B cell (primary cell): ENCODE results near the gene ARHGEF10L. TPM values are rescaled to one million over a fixed set of nuclear protein-coding genes. Genes with fewer than 3 reads are reported as not detected.

ENCODE experiments used
- ATAC-seq: fragments of 200-7000 bp; cut with Tn5 transposase; one replicate; pipeline ENCODE4 v1.10.0; 2021; ENCODE audit warnings: low read depth, mild to moderate bottlenecking, moderate number of reproducible peaks, moderate library complexity
- CTCF ChIA-PET: fragments of 350-600 bp; sonication (Branson Sonifier 250); formaldehyde crosslinking; loops from one replicate; lab custom pipeline; 2021; ENCODE audit warnings: antibody characterized with exemption, inconsistent platforms; lab: Charles Lee
- POLR2A ChIA-PET: fragments of 350-600 bp; sonication (Branson Sonifier 250); formaldehyde crosslinking; loops from one replicate; lab custom pipeline; 2021; ENCODE audit warnings: antibody characterized with exemption; lab: Charles Lee
- DNase-seq: peaks from one replicate; pipeline ENCODE4 v3.0.0; 2013
- H2AFZ ChIP-seq: 2 replicates; pipeline ENCODE4 v1.6.1; 2012; ENCODE audit warnings: mild to moderate bottlenecking, low read depth, low read length; ENCODE audit not compliant: insufficient read depth, poor library complexity, severe bottlenecking
- H3K27ac ChIP-seq, 2 donors: 1 replicate in 1 of 2; 2 replicates in 1 of 2; pipeline ENCODE4 v1.5.1; 2012 to 2013; ENCODE audit warnings: low read length in 2 of 2, mild to moderate bottlenecking in 2 of 2, moderate library complexity in 1 of 2
- H3K27me3 ChIP-seq, 4 experiments: fragments of 200-600 bp in 1 of 4; sonication (generic) in 1 of 4; replicated peaks in 1 of 4; 1 replicate in 2 of 4; 2 replicates in 2 of 4; pipeline versions ENCODE4 v1.6.1 to v1.7.0; 2013 to 2016; ENCODE audit warnings: low read length in 3 of 4, mild to moderate bottlenecking in 2 of 4, mixed read lengths in 1 of 4, moderate library complexity in 1 of 4; ENCODE audit not compliant: insufficient read depth in 4 of 4, control insufficient read depth in 3 of 4; ENCODE audit errors: control extremely low read depth in 1 of 4
- H3K36me3 ChIP-seq, 2 experiments: replicated peaks in 1 of 2; 1 replicate in 1 of 2; 2 replicates in 1 of 2; pipeline versions ENCODE4 v1.6.1 to v1.7.1; 2013; ENCODE audit warnings: low read length in 1 of 2; ENCODE audit not compliant: insufficient read depth in 2 of 2, control insufficient read depth in 1 of 2; ENCODE audit errors: control extremely low read depth in 1 of 2, extremely low read depth in 1 of 2
- H3K4me1 ChIP-seq, 2 donors: fragments of 200-600 bp in 1 of 2; sonication (generic) in 1 of 2; 1 replicate in 1 of 2; 2 replicates in 1 of 2; pipeline versions ENCODE4 v1.5.1 to v1.6.1; 2013 to 2017; ENCODE audit warnings: low read length in 2 of 2; ENCODE audit not compliant: control insufficient read depth in 2 of 2, insufficient read depth in 2 of 2
- H3K4me2 ChIP-seq: replicated peaks from 2 replicates; pipeline ENCODE3; 2012; ENCODE audit warnings: mild to moderate bottlenecking, low read depth, low read length; ENCODE audit not compliant: poor library complexity, severe bottlenecking
- H3K4me3 ChIP-seq, 5 experiments: fragments of 200-600 bp in 1 of 5; sonication (generic) in 1 of 5; 1 replicate in 3 of 5; 2 replicates in 2 of 5; pipeline versions ENCODE4 v1.5.1 to v1.7.0; 2011 to 2016; ENCODE audit warnings: low read length in 4 of 5, mild to moderate bottlenecking in 4 of 5, low read depth in 2 of 5, control low read depth in 1 of 5, moderate library complexity in 1 of 5; ENCODE audit not compliant: insufficient read depth in 1 of 5; ENCODE audit errors: control extremely low read depth in 1 of 5, extremely low read depth in 1 of 5
- H3K79me2 ChIP-seq: fragments of 200-600 bp; sonication (generic); one replicate; pipeline ENCODE4 v1.6.0; 2016; ENCODE audit warnings: low read length; ENCODE audit not compliant: control insufficient read depth, insufficient read depth
- H3K9ac ChIP-seq: fragments of 200-600 bp; sonication (generic); 2 replicates; pipeline ENCODE4 v1.6.1; 2017; ENCODE audit warnings: mild to moderate bottlenecking, low read length, moderate library complexity
- H3K9me3 ChIP-seq, 3 donors: one replicate each; pipeline versions ENCODE4 v1.6.1 to v1.7.1; 2013; ENCODE audit warnings: low read length in 2 of 3; ENCODE audit not compliant: control insufficient read depth in 2 of 3, insufficient read depth in 1 of 3; ENCODE audit errors: control extremely low read depth in 1 of 3
- H4K20me1 ChIP-seq: 2 replicates; pipeline ENCODE4 v1.6.0; 2012; ENCODE audit warnings: mild to moderate bottlenecking, low read length; ENCODE audit not compliant: insufficient read depth, control insufficient read depth, poor library complexity, severe bottlenecking
- H3K27ac Mint-ChIP-seq: one replicate; pipeline ENCODE4 v1.8.0; 2021; ENCODE audit warnings: mixed read lengths
- H3K27me3 Mint-ChIP-seq: one replicate; pipeline ENCODE4 v1.8.0; 2021; ENCODE audit warnings: mixed read lengths
- H3K4me1 Mint-ChIP-seq: one replicate; pipeline ENCODE4 v1.8.0; 2021; ENCODE audit warnings: mixed read lengths
- H3K4me3 Mint-ChIP-seq: one replicate; pipeline ENCODE4 v1.8.0; 2021; ENCODE audit warnings: mixed read lengths
- H3K9me3 Mint-ChIP-seq: one replicate; pipeline ENCODE4 v1.8.0; 2022; ENCODE audit warnings: mixed read lengths; ENCODE audit not compliant: insufficient read depth
- CTCF ChIP-seq: fragments of 200-600 bp; IDR thresholded peaks from one replicate; pipeline ENCODE4 v1.8.0; 2022; ENCODE audit warnings: antibody characterized with exemption, mild to moderate bottlenecking
- EZH2 ChIP-seq: IDR thresholded peaks from 2 replicates; pipeline ENCODE4 v1.6.1; 2012; ENCODE audit warnings: borderline replicate concordance, low read depth, mild to moderate bottlenecking, moderate library complexity, low read length; ENCODE audit not compliant: insufficient read depth, poor library complexity, severe bottlenecking
- WGBS: methylation state at CpG from one replicate; pipeline ENCODE4 v1.1.5; 2013; ENCODE audit warnings: missing lambda C conversion rate; ENCODE audit not compliant: insufficient coverage; 5-methylcytosine and 5-hydroxymethylcytosine counted together
- intact Hi-C: fragments of 100-400 bp; cut with micrococcal nuclease; formaldehyde crosslinking; loops from one replicate; pipeline ENCODE4 v1.10.0; 2022
- polyA plus RNA-seq: library from polyadenylated mRNA; depleted of rRNA; stranded (reverse); fragments of >200 nt; gene quantifications from 2 replicates; pipeline ENCODE4 v1.2.3, GENCODE V29; 2012
- total RNA-seq, 2 donors: library from RNA; stranded (reverse); fragments of 120-200 nt in 1 of 2; gene quantifications; 1 replicate in 1 of 2; 2 replicates in 1 of 2; pipeline versions ENCODE4 v1.2.3 to v1.2.4, GENCODE V29; 2013 to 2022

The ARHGEF10L gene
- total and polyA plus RNA-seq, 2 donors (not counting 1 experiment from before 2014, with no cell fraction given), result 2.0 to 4.9 TPM

GRCh38 chr1:17633654-17634053 is 94.2 kb downstream of the ARHGEF10L start:
- no peak for ATAC-seq
- Mint-ChIP-seq H3K4me1 (peaks cover 43% of the 10 kb centered on the region), H3K4me3 (no peak overlapping the region), H3K27me3 (no peaks in the 10 kb centered on the region), H3K9me3 (no peaks in the 10 kb centered on the region), H3K27ac (no peak overlapping the region)
- Histone ChIP-seq H3K9me3 (no peaks in the 10 kb centered on the region), H3K4me2 (no peak overlapping the region), H3K4me3 (no peak overlapping the region), H3K27me3 (no peaks in the 10 kb centered on the region), H3K79me2 (no peaks in the 10 kb centered on the region), H3K4me1 (peaks cover 18 to 52% of the 10 kb centered on the region in 2 donors), H3K9ac (no peak overlapping the region), H2AFZ (no peak overlapping the region), H3K36me3 (no peaks in the 10 kb centered on the region), H3K27ac (no peak overlapping the region), H4K20me1 (no peaks in the 10 kb centered on the region)
- POLR2A ChIA-PET, result no interaction called here
- intact Hi-C loops, result loop anchor here (10.0 kb wide), 1 partner anchor 199 kb away; the partner anchor contains the start of gene RCC2
- CTCF ChIA-PET, result no interaction called here
- 90% methylated on average over 7 of the region's 8 CpGs for WGBS
- TF ChIP-seq CTCF (no peak), EZH2 (no peak)
- DNase-seq, result no peak

GRCh38 chr1:17635276-17635675 is 95.8 kb downstream of the ARHGEF10L start:
- Histone ChIP-seq H3K36me3 (no peaks in the 10 kb centered on the region), H3K27me3 (no peaks in the 10 kb centered on the region), H3K4me1 (peaks cover 9 to 38% of the 10 kb centered on the region in 2 donors), H3K9ac (no peak overlapping the region), H3K4me3 (no peak overlapping the region), H3K79me2 (no peaks in the 10 kb centered on the region), H3K27ac (no peak overlapping the region), H2AFZ (no peak overlapping the region), H3K9me3 (no peaks in the 10 kb centered on the region), H4K20me1 (no peaks in the 10 kb centered on the region), H3K4me2 (peak overlapping the region; percentile 53)
- 73% methylated on average over 5 of the region's 5 CpGs for WGBS
- POLR2A ChIA-PET, result no interaction called here
- Mint-ChIP-seq H3K27me3 (no peaks in the 10 kb centered on the region), H3K4me1 (peaks cover 34% of the 10 kb centered on the region), H3K4me3 (peak overlapping the region; percentile 48), H3K27ac (peak overlapping the region; percentile 82), H3K9me3 (no peaks in the 10 kb centered on the region)
- CTCF ChIA-PET, result no interaction called here
- ATAC-seq (no peak), DNase-seq (no peak)
- intact Hi-C loops, result loop anchor here (10.0 kb wide), 1 partner anchor 200 kb away; the partner anchor contains the start of gene RCC2
- TF ChIP-seq CTCF (no peak), EZH2 (no peak)
